Keratinocyte (primary cell): ENCODE measurements around the gene DCTD. TPM values are rescaled to one million over a fixed set of nuclear protein-coding genes. Genes with fewer than 3 reads are reported as not detected.

Experiments used
- DNase-seq: peaks from one replicate; pipeline ENCODE4 v3.0.0-alpha.2; 2011; ENCODE audit warnings: low read depth, missing footprints, low spot score
- FAIRE-seq: peaks from 2 replicates; lab custom pipeline; 2011; peaks lifted over from hg19 to GRCh38; lab: Jason Lieb, UNC
- H2AFZ ChIP-seq: 2 replicates; pipeline ENCODE4 v1.6.0; 2012; ENCODE audit warnings: low read length, control low read depth, inconsistent platforms; ENCODE audit not compliant: control insufficient read depth
- H3K27ac ChIP-seq: 2 replicates; pipeline ENCODE4 v1.5.1; 2011; ENCODE audit warnings: low read length; ENCODE audit not compliant: control insufficient read depth, insufficient read depth
- H3K27me3 ChIP-seq: 3 replicates; pipeline ENCODE4 v1.6.0; 2011; ENCODE audit warnings: low read length; ENCODE audit not compliant: control insufficient read depth, insufficient read depth; ENCODE audit errors: extremely low read depth
- H3K36me3 ChIP-seq, 2 experiments: 2 replicates in 1 of 2; 3 replicates in 1 of 2; pipeline ENCODE4 v1.5.1; 2011; ENCODE audit warnings: low read length in 2 of 2, mild to moderate bottlenecking in 1 of 2; ENCODE audit not compliant: control insufficient read depth in 2 of 2, insufficient read depth in 2 of 2; ENCODE audit errors: extremely low read depth in 1 of 2
- H3K4me1 ChIP-seq: 3 replicates; pipeline ENCODE4 v1.5.1; 2011; ENCODE audit warnings: low read length; ENCODE audit not compliant: control insufficient read depth, insufficient read depth; ENCODE audit errors: extremely low read depth
- H3K4me2 ChIP-seq: 3 replicates; pipeline ENCODE4 v1.6.0; 2011; ENCODE audit warnings: low read depth, low read length; ENCODE audit not compliant: control insufficient read depth, insufficient read depth; ENCODE audit errors: extremely low read depth
- H3K4me3 ChIP-seq, 3 experiments: fragments of 200-600 bp in 1 of 3; sonication (generic) in 1 of 3; 2 replicates in 2 of 3; 3 replicates in 1 of 3; pipeline ENCODE4 v1.5.1; 2011 to 2016; ENCODE audit warnings: low read length in 3 of 3, mild to moderate bottlenecking in 3 of 3, control low read depth in 2 of 3, inconsistent platforms in 1 of 3, low read depth in 1 of 3, mixed read lengths in 1 of 3, mixed run types in 1 of 3, moderate library complexity in 1 of 3; ENCODE audit not compliant: control insufficient read depth in 2 of 3, insufficient read depth in 2 of 3; ENCODE audit errors: extremely low read depth in 1 of 3
- H3K79me2 ChIP-seq: 2 replicates; pipeline ENCODE4 v1.6.0; 2012; ENCODE audit warnings: low read length; ENCODE audit not compliant: control insufficient read depth, insufficient read depth
- H3K9ac ChIP-seq: 3 replicates; pipeline ENCODE4 v1.6.0; 2011; ENCODE audit warnings: low read length; ENCODE audit not compliant: control insufficient read depth, insufficient read depth; ENCODE audit errors: extremely low read depth
- H3K9me1 ChIP-seq: 3 replicates; pipeline ENCODE4 v1.6.0; 2011; ENCODE audit warnings: low read length; ENCODE audit not compliant: control insufficient read depth, insufficient read depth; ENCODE audit errors: extremely low read depth
- H3K9me3 ChIP-seq: 2 replicates; pipeline ENCODE4 v1.5.1; 2012; ENCODE audit warnings: low read depth, low read length; ENCODE audit not compliant: control insufficient read depth
- H4K20me1 ChIP-seq: 3 replicates; pipeline ENCODE4 v1.6.0; 2011; ENCODE audit warnings: low read length; ENCODE audit not compliant: control insufficient read depth, insufficient read depth; ENCODE audit errors: extremely low read depth
- EZH2 ChIP-seq: IDR thresholded peaks from one replicate; pipeline ENCODE4 v1.6.1; 2012; ENCODE audit warnings: inconsistent platforms, mild to moderate bottlenecking, low read length, moderate library complexity
- dilution Hi-C: fragments of 300-500 bp; cut with MboI; formaldehyde crosslinking; loops from one replicate; pipeline ENCODE4 v1.7.0; 2020; ENCODE audit warnings: low sequenced_read_pairs; ENCODE audit not compliant: extremely low pct_ligation_motif_present
- polyA plus RNA-seq, 5 experiments: library from polyadenylated mRNA; depleted of rRNA in 3 of 5; stranded (reverse) in 3 of 5; stranded (forward) in 1 of 5; unstranded in 1 of 5; fragments of >200 nt; gene quantifications; 1 replicate in 1 of 5; 2 replicates in 3 of 5; 3 replicates in 1 of 5; pipeline versions ENCODE4 v1.2.1 to v1.2.3, GENCODE V29; 2011 to 2012; ENCODE audit warnings: missing spikeins in 2 of 5, low read depth in 1 of 5, low replicate concordance in 1 of 5
- TF ChIP-seq, protein P1 (sequence below), 3 experiments: IDR thresholded peaks in 1 of 3; conservative IDR thresholded peaks in 1 of 3; optimal IDR thresholded peaks in 1 of 3; 2 replicates in 2 of 3; 3 replicates in 1 of 3; pipeline versions ENCODE3 to v1.5.1; 2011; ENCODE audit warnings: low read length in 3 of 3, mild to moderate bottlenecking in 3 of 3, moderate library complexity in 2 of 3, control low read depth in 1 of 3, inconsistent platforms in 1 of 3; ENCODE audit not compliant: insufficient read depth in 2 of 3; ENCODE audit errors: extremely low read depth in 1 of 3

DCTD gene
- polyA plus RNA-seq, 1 donor (not counting 4 experiments of a cell fraction or from before 2014, with no cell fraction given), result 119 TPM

DNA sequence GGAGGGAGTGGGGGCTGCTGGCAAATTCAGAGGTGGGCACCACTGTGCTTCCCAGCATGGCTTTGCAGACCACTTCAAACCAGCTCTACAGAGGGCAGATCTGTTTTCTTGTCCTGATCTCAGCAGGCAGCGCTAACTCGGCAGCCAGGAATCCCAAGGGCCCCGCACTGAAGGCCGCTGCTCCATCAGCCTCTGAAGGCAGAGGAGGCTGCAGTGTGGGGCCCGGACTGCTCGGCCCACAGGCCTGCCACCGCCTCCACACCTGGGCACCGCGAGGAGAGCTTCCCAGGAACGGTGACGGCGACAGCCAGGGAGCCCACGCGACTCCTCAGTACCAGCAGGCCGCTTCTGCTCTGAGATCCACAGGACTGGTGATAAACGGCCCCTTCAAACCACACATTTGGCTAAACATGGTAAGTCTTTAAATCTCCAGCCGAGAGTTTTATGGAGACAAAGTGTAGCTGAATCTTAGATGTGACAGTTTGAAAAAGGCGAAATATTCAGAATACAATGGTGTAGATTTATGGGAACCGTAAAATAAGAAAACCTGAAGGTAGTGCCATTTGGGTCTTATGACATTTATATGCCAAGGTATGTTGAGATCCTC lies 23.6 kb downstream of the DCTD start:
- Histone ChIP-seq H3K9ac (no peak overlapping the region), H3K27me3 (no peaks in the 10 kb centered on the region), H3K27ac (no peak overlapping the region), H3K4me1 (no peaks in the 10 kb centered on the region), H3K9me1 (no peaks in the 10 kb centered on the region), H3K79me2 (no peaks in the 10 kb centered on the region), H3K9me3 (no peaks in the 10 kb centered on the region), H4K20me1 (no peaks in the 10 kb centered on the region), H3K36me3 (peaks cover 14 to 29% of the 10 kb centered on the region in 2 experiments), H3K4me2 (no peak overlapping the region), H3K4me3 (no peak overlapping the region), H2AFZ (no peak overlapping the region)
- FAIRE-seq (no peak), DNase-seq (no peak)
- TF ChIP-seq, protein P1, sequence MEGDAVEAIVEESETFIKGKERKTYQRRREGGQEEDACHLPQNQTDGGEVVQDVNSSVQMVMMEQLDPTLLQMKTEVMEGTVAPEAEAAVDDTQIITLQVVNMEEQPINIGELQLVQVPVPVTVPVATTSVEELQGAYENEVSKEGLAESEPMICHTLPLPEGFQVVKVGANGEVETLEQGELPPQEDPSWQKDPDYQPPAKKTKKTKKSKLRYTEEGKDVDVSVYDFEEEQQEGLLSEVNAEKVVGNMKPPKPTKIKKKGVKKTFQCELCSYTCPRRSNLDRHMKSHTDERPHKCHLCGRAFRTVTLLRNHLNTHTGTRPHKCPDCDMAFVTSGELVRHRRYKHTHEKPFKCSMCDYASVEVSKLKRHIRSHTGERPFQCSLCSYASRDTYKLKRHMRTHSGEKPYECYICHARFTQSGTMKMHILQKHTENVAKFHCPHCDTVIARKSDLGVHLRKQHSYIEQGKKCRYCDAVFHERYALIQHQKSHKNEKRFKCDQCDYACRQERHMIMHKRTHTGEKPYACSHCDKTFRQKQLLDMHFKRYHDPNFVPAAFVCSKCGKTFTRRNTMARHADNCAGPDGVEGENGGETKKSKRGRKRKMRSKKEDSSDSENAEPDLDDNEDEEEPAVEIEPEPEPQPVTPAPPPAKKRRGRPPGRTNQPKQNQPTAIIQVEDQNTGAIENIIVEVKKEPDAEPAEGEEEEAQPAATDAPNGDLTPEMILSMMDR (optimal IDR thresholded peaks at IDR 0.05 in 1 of 3, IDR thresholded peaks at IDR 0.05 in 1 of 3, conservative IDR thresholded peaks at IDR 0.05 in 1 of 3; ENCODE audit: extremely low read depth in 1 of 3, insufficient read depth in 2 of 3, low read length in 3 of 3), result no peak
- TF ChIP-seq EZH2, result no peak
- dilution Hi-C loops, result no loop called here

DNA sequence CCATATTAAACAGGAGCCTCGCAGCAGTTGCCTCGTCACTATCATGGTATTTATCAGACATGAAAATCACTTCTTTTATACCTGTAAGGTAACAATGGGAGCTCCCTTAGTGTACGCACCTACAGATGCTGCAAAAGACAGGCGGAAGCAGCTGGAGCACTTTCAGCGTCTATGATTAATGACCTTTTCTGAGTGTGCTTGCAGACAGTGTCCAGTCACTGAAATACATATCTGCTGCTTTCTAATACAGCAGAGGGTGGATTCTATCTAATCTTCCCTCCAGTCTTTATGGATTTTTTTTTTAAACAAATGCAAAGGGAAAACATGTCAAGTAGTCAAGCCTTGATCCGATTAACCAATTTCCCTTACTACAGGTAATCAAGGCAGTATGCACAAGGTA lies 24.1 kb downstream of the DCTD start:
- H3K79me2 ChIP-seq, result no peaks in the 10 kb centered on the region
- no peaks in the 10 kb centered on the region for H3K9me1 ChIP-seq
- no peak overlapping the region for H3K4me2 ChIP-seq
- no peaks in the 10 kb centered on the region for H3K9me3 ChIP-seq
- no peaks in the 10 kb centered on the region for H4K20me1 ChIP-seq
- H3K36me3 ChIP-seq, result peaks cover 16 to 28% of the 10 kb centered on the region in 2 experiments
- no peak overlapping the region for H3K4me3 ChIP-seq
- H3K9ac ChIP-seq, result no peak overlapping the region
- TF ChIP-seq EZH2, result no peak
- TF ChIP-seq, protein P1 (optimal IDR thresholded peaks at IDR 0.05 in 1 of 3, IDR thresholded peaks at IDR 0.05 in 1 of 3, conservative IDR thresholded peaks at IDR 0.05 in 1 of 3; ENCODE audit: extremely low read depth in 1 of 3, insufficient read depth in 2 of 3, low read length in 3 of 3), result no peak
- no peaks in the 10 kb centered on the region for H3K4me1 ChIP-seq
- dilution Hi-C loops, result no loop called here
- FAIRE-seq (no peak), DNase-seq (no peak)
- H3K27me3 ChIP-seq, result no peaks in the 10 kb centered on the region
- H3K27ac ChIP-seq, result no peak overlapping the region
- no peak overlapping the region for H2AFZ ChIP-seq
